ENCODE results near the gene DIABLO. TPM values are rescaled to one million over a fixed set of nuclear protein-coding genes. Genes with fewer than 3 reads are reported as not detected.

The DIABLO gene
- total RNA-seq, 1 experiment from 2014 or later = 47.9 TPM

DNA sequence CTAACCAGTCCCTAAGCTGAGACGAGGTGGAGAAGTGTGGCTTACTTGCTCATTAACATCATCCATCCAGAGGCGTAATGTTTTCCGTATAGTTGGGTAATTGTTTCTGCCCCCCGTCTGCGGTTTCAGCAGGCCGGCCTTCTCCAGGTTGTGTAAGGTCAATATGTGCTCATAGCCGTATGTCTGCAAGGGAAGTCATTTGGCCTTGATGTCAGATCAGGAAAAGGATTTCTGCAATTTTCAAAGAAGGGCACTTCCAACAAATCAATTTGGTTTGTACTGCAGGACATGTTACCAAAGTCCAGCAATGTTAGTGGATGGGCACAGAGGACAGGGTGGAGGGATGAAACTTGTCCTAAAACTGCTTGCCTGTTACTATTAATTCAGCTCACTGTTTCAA is 9.9 kb upstream of the DIABLO start:
- no peak overlapping the region for H3K4me2 ChIP-seq
- no peaks in the 10 kb centered on the region for H4K20me1 ChIP-seq (ENCODE audit: insufficient read depth)
- no peak overlapping the region for H2AFZ ChIP-seq
- no peaks in the 10 kb centered on the region for H3K9me3 ChIP-seq (ENCODE audit: insufficient read depth, low read depth)
- H3K4me1 ChIP-seq (replicated peaks; ENCODE audit: insufficient read depth) = no peaks in the 10 kb centered on the region
- H3K27ac ChIP-seq = no peak overlapping the region
- 0 out of 2 replicates have a peak, but pooled peaks cover 3% of the 10 kb centered on the region for H3K36me3 ChIP-seq (ENCODE audit: low read depth)
- intact Hi-C loops (cut with micrococcal nuclease; ENCODE audit: unreplicated experiment) = no loop called here
- no peak for DNase-seq
- H3F3A ChIP-seq (ENCODE audit: insufficient read depth, low read depth) = no peaks in the 10 kb centered on the region
- no peaks in the 10 kb centered on the region for H3K9me2 ChIP-seq (ENCODE audit: insufficient read depth)
- H3K79me2 ChIP-seq (ENCODE audit: low read depth) = no peaks in the 10 kb centered on the region
- ChIA-PET CTCF (no interaction called here), POLR2A (ENCODE audit: unreplicated experiment) (interaction anchor here (0.6 kb wide), 1 partner anchor 9 kb away, joined by 7 read pairs; no protein-coding TSS in a partner anchor)
- BruUV-seq (replicated peaks) = no TSS peak
- TF ChIP-seq, protein P1, sequence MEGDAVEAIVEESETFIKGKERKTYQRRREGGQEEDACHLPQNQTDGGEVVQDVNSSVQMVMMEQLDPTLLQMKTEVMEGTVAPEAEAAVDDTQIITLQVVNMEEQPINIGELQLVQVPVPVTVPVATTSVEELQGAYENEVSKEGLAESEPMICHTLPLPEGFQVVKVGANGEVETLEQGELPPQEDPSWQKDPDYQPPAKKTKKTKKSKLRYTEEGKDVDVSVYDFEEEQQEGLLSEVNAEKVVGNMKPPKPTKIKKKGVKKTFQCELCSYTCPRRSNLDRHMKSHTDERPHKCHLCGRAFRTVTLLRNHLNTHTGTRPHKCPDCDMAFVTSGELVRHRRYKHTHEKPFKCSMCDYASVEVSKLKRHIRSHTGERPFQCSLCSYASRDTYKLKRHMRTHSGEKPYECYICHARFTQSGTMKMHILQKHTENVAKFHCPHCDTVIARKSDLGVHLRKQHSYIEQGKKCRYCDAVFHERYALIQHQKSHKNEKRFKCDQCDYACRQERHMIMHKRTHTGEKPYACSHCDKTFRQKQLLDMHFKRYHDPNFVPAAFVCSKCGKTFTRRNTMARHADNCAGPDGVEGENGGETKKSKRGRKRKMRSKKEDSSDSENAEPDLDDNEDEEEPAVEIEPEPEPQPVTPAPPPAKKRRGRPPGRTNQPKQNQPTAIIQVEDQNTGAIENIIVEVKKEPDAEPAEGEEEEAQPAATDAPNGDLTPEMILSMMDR (conservative IDR thresholded peaks at IDR 0.05) = no peak
- TF ChIP-seq EZH2 (IDR thresholded peaks at IDR 0.05; ENCODE audit: low read depth) = no peak
- H3K27me3 ChIP-seq (ENCODE audit: insufficient read depth, low read depth) = no peaks in the 10 kb centered on the region
- no peak overlapping the region for H3K4me3 ChIP-seq

DNA sequence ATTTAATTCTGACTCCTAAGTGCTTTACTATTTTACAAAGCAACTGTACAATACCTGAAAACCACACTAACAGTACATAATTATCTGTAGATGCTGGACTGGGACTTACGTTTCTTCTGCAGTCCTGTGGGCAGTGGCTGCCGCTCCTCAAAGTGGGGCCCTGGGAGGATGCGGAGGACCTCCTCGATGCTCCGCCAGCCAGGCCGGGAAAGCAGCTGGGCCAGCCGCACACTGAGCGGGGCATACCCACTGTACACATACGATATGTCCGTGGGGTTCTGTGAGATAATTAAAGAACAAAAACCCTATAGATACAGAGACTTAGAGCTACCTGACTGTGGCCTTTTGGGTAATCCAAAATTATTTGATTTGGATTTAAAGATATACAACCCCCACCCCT is 6.8 kb upstream of the DIABLO start:
- no peak overlapping the region for H3K27ac ChIP-seq
- intact Hi-C loops (cut with micrococcal nuclease; ENCODE audit: unreplicated experiment) = no loop called here
- H3K27me3 ChIP-seq (ENCODE audit: insufficient read depth, low read depth) = no peaks in the 10 kb centered on the region
- H3K4me3 ChIP-seq = no peak overlapping the region
- 0 out of 2 replicates have a peak, but pooled peaks cover 3% of the 10 kb centered on the region for H3K36me3 ChIP-seq (ENCODE audit: low read depth)
- H3K9me3 ChIP-seq (ENCODE audit: insufficient read depth, low read depth) = no peaks in the 10 kb centered on the region
- no peak for DNase-seq
- TF ChIP-seq, protein P1 (conservative IDR thresholded peaks at IDR 0.05) = no peak
- TF ChIP-seq EZH2 (IDR thresholded peaks at IDR 0.05; ENCODE audit: low read depth) = no peak
- H3K4me2 ChIP-seq = no peak overlapping the region
- H2AFZ ChIP-seq = no peak overlapping the region
- H3F3A ChIP-seq (ENCODE audit: insufficient read depth, low read depth) = no peaks in the 10 kb centered on the region
- POLR2A ChIA-PET (ENCODE audit: unreplicated experiment) = no interaction called here
- CTCF ChIA-PET = interaction anchor here (0.6 kb wide), 1 partner anchor 684 kb away, joined by 10 read pairs; no protein-coding TSS in a partner anchor
- no peaks in the 10 kb centered on the region for H3K4me1 ChIP-seq (replicated peaks; ENCODE audit: insufficient read depth)
- BruUV-seq (replicated peaks) = no TSS peak
- no peaks in the 10 kb centered on the region for H3K79me2 ChIP-seq (ENCODE audit: low read depth)
- H4K20me1 ChIP-seq (ENCODE audit: insufficient read depth) = no peaks in the 10 kb centered on the region
- no peaks in the 10 kb centered on the region for H3K9me2 ChIP-seq (ENCODE audit: insufficient read depth)

DNA sequence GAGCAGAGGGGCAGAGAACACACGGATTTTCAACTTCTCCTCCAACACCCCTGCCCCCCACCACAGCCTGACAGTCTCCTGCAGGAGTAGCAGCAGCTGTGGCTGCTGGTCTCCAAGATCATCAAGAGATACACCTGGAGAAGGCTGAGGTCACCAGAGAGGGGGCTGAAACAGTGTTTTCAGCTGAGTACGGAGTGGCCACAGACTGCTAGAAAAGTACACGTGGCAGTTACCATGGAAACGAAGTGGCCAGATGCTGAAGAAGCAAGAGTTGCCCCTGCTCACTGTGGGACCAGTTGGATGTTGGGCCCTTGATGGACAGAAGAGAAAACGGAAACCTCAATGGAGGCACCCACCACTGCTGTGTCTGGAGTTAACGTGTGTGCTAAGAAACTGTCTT is 4.9 kb upstream of the DIABLO start:
- Histone ChIP-seq H3K4me1 (replicated peaks; ENCODE audit: insufficient read depth) (peaks cover 5% of the 10 kb centered on the region), H3K36me3 (ENCODE audit: low read depth) (no peaks in the 10 kb centered on the region), H4K20me1 (ENCODE audit: insufficient read depth) (no peaks in the 10 kb centered on the region), H3K27ac (no peak overlapping the region), H2AFZ (no peak overlapping the region), H3K9me2 (ENCODE audit: insufficient read depth) (no peaks in the 10 kb centered on the region), H3K4me2 (no peak overlapping the region), H3K27me3 (ENCODE audit: insufficient read depth, low read depth) (no peaks in the 10 kb centered on the region), H3K79me2 (ENCODE audit: low read depth) (no peaks in the 10 kb centered on the region), H3K9me3 (ENCODE audit: insufficient read depth, low read depth) (no peaks in the 10 kb centered on the region), H3F3A (ENCODE audit: insufficient read depth, low read depth) (no peaks in the 10 kb centered on the region), H3K4me3 (no peak overlapping the region)
- CTCF ChIA-PET = no interaction called here
- intact Hi-C loops (cut with micrococcal nuclease; ENCODE audit: unreplicated experiment) = no loop called here
- BruUV-seq (replicated peaks) = no TSS peak
- TF ChIP-seq, protein P1 (conservative IDR thresholded peaks at IDR 0.05) = no peak
- TF ChIP-seq EZH2 (IDR thresholded peaks at IDR 0.05; ENCODE audit: low read depth) = no peak
- no peak for DNase-seq
- POLR2A ChIA-PET (ENCODE audit: unreplicated experiment) = no interaction called here

Data from PC-9 (cell line).